ENCODE data around the gene FLNB.

GRCh38 chr3:58016710-58017109 lies 8.5 kb downstream of the FLNB start:
- TF ChIP-seq CTCF (IDR thresholded peaks at IDR 0.05; ENCODE audit: poor library complexity) (no peak), EZH2 (IDR thresholded peaks at IDR 0.05; ENCODE audit: borderline replicate concordance) (no peak)

All from hepatocyte (in vitro differentiated cells).